Keratinocyte (primary cell): ENCODE data around the gene RNF183. TPM values are rescaled to one million over a fixed set of nuclear protein-coding genes. Genes with fewer than 3 reads are reported as not detected.

Experiments
- DNase-seq: peaks from one replicate; pipeline ENCODE4 v3.0.0-alpha.2; 2011; ENCODE audit warnings: low read depth, missing footprints, low spot score
- FAIRE-seq: peaks from 2 replicates; lab custom pipeline; 2011; peaks lifted over from hg19 to GRCh38; lab: Jason Lieb, UNC
- H2AFZ ChIP-seq: 2 replicates; pipeline ENCODE4 v1.6.0; 2012; ENCODE audit warnings: low read length, control low read depth, inconsistent platforms; ENCODE audit not compliant: control insufficient read depth
- H3K27ac ChIP-seq: 2 replicates; pipeline ENCODE4 v1.5.1; 2011; ENCODE audit warnings: low read length; ENCODE audit not compliant: control insufficient read depth, insufficient read depth
- H3K27me3 ChIP-seq: 3 replicates; pipeline ENCODE4 v1.6.0; 2011; ENCODE audit warnings: low read length; ENCODE audit not compliant: control insufficient read depth, insufficient read depth; ENCODE audit errors: extremely low read depth
- H3K36me3 ChIP-seq, 2 experiments: 2 replicates in 1 of 2; 3 replicates in 1 of 2; pipeline ENCODE4 v1.5.1; 2011; ENCODE audit warnings: low read length in 2 of 2, mild to moderate bottlenecking in 1 of 2; ENCODE audit not compliant: control insufficient read depth in 2 of 2, insufficient read depth in 2 of 2; ENCODE audit errors: extremely low read depth in 1 of 2
- H3K4me1 ChIP-seq: 3 replicates; pipeline ENCODE4 v1.5.1; 2011; ENCODE audit warnings: low read length; ENCODE audit not compliant: control insufficient read depth, insufficient read depth; ENCODE audit errors: extremely low read depth
- H3K4me2 ChIP-seq: 3 replicates; pipeline ENCODE4 v1.6.0; 2011; ENCODE audit warnings: low read depth, low read length; ENCODE audit not compliant: control insufficient read depth, insufficient read depth; ENCODE audit errors: extremely low read depth
- H3K4me3 ChIP-seq, 3 experiments: fragments of 200-600 bp in 1 of 3; sonication (generic) in 1 of 3; 2 replicates in 2 of 3; 3 replicates in 1 of 3; pipeline ENCODE4 v1.5.1; 2011 to 2016; ENCODE audit warnings: low read length in 3 of 3, mild to moderate bottlenecking in 3 of 3, control low read depth in 2 of 3, inconsistent platforms in 1 of 3, low read depth in 1 of 3, mixed read lengths in 1 of 3, mixed run types in 1 of 3, moderate library complexity in 1 of 3; ENCODE audit not compliant: control insufficient read depth in 2 of 3, insufficient read depth in 2 of 3; ENCODE audit errors: extremely low read depth in 1 of 3
- H3K79me2 ChIP-seq: 2 replicates; pipeline ENCODE4 v1.6.0; 2012; ENCODE audit warnings: low read length; ENCODE audit not compliant: control insufficient read depth, insufficient read depth
- H3K9ac ChIP-seq: 3 replicates; pipeline ENCODE4 v1.6.0; 2011; ENCODE audit warnings: low read length; ENCODE audit not compliant: control insufficient read depth, insufficient read depth; ENCODE audit errors: extremely low read depth
- H3K9me1 ChIP-seq: 3 replicates; pipeline ENCODE4 v1.6.0; 2011; ENCODE audit warnings: low read length; ENCODE audit not compliant: control insufficient read depth, insufficient read depth; ENCODE audit errors: extremely low read depth
- H3K9me3 ChIP-seq: 2 replicates; pipeline ENCODE4 v1.5.1; 2012; ENCODE audit warnings: low read depth, low read length; ENCODE audit not compliant: control insufficient read depth
- H4K20me1 ChIP-seq: 3 replicates; pipeline ENCODE4 v1.6.0; 2011; ENCODE audit warnings: low read length; ENCODE audit not compliant: control insufficient read depth, insufficient read depth; ENCODE audit errors: extremely low read depth
- CTCF ChIP-seq, 3 experiments: IDR thresholded peaks in 1 of 3; conservative IDR thresholded peaks in 1 of 3; optimal IDR thresholded peaks in 1 of 3; 2 replicates in 2 of 3; 3 replicates in 1 of 3; pipeline versions ENCODE3 to v1.5.1; 2011; ENCODE audit warnings: low read length in 3 of 3, mild to moderate bottlenecking in 3 of 3, moderate library complexity in 2 of 3, control low read depth in 1 of 3, inconsistent platforms in 1 of 3; ENCODE audit not compliant: insufficient read depth in 2 of 3; ENCODE audit errors: extremely low read depth in 1 of 3
- EZH2 ChIP-seq: IDR thresholded peaks from one replicate; pipeline ENCODE4 v1.6.1; 2012; ENCODE audit warnings: inconsistent platforms, mild to moderate bottlenecking, low read length, moderate library complexity
- dilution Hi-C: fragments of 300-500 bp; cut with MboI; formaldehyde crosslinking; loops from one replicate; pipeline ENCODE4 v1.7.0; 2020; ENCODE audit warnings: low sequenced_read_pairs; ENCODE audit not compliant: extremely low pct_ligation_motif_present
- polyA plus RNA-seq, 5 experiments: library from polyadenylated mRNA; depleted of rRNA in 3 of 5; stranded (reverse) in 3 of 5; stranded (forward) in 1 of 5; unstranded in 1 of 5; fragments of >200 nt; gene quantifications; 1 replicate in 1 of 5; 2 replicates in 3 of 5; 3 replicates in 1 of 5; pipeline versions ENCODE4 v1.2.1 to v1.2.3, GENCODE V29; 2011 to 2012; ENCODE audit warnings: missing spikeins in 2 of 5, low read depth in 1 of 5, low replicate concordance in 1 of 5

The RNF183 gene
- polyA plus RNA-seq, 1 donor (not counting 4 experiments of a cell fraction or from before 2014, with no cell fraction given): not detected

- FAIRE-seq: no peak
- no peak for DNase-seq
- H2AFZ ChIP-seq: no peak overlapping the region
- H4K20me1 ChIP-seq: no peaks in the 10 kb centered on the region
- TF ChIP-seq EZH2 (no peak), CTCF (optimal IDR thresholded peaks at IDR 0.05 in 1 of 3, IDR thresholded peaks at IDR 0.05 in 1 of 3, conservative IDR thresholded peaks at IDR 0.05 in 1 of 3; ENCODE audit: extremely low read depth in 1 of 3, insufficient read depth in 2 of 3, low read length in 3 of 3) (no peak)
- H3K36me3 ChIP-seq: no peaks in the 10 kb centered on the region
- dilution Hi-C loops: loop anchor here (10.0 kb wide), 1 partner anchor 61 kb away; the partner anchor contains the start of gene ALAD
- H3K4me2 ChIP-seq: no peak overlapping the region
- H3K79me2 ChIP-seq: no peaks in the 10 kb centered on the region
- H3K4me1 ChIP-seq: peaks cover 18% of the 10 kb centered on the region
- H3K27ac ChIP-seq: no peak overlapping the region
- no peaks in the 10 kb centered on the region for H3K9me3 ChIP-seq
- no peaks in the 10 kb centered on the region for H3K9me1 ChIP-seq
- H3K27me3 ChIP-seq: peaks cover 4% of the 10 kb centered on the region
- H3K9ac ChIP-seq: no peak overlapping the region
- no peak overlapping the region for H3K4me3 ChIP-seq
These were observed 40.6 kb upstream of the RNF183 start for GRCh38 chr9:113343732-113344231.

- Histone ChIP-seq H3K36me3 (no peaks in the 10 kb centered on the region), H3K4me1 (peaks cover 18% of the 10 kb centered on the region), H3K9ac (no peak overlapping the region), H4K20me1 (no peaks in the 10 kb centered on the region), H3K9me3 (no peaks in the 10 kb centered on the region), H3K27ac (no peak overlapping the region), H3K79me2 (no peaks in the 10 kb centered on the region), H3K4me3 (no peak overlapping the region), H2AFZ (peak overlapping the region; percentile 38), H3K9me1 (no peaks in the 10 kb centered on the region), H3K27me3 (no peaks in the 10 kb centered on the region), H3K4me2 (peak overlapping the region; percentile 33)
- FAIRE-seq: peak; percentile 77
- dilution Hi-C loops: loop anchor here (10.0 kb wide), 1 partner anchor 63 kb away; the partner anchor contains the start of gene ALAD
- no peak for TF ChIP-seq EZH2
- no peak for TF ChIP-seq CTCF (optimal IDR thresholded peaks at IDR 0.05 in 1 of 3, IDR thresholded peaks at IDR 0.05 in 1 of 3, conservative IDR thresholded peaks at IDR 0.05 in 1 of 3; ENCODE audit: extremely low read depth in 1 of 3, insufficient read depth in 2 of 3, low read length in 3 of 3)
- peak; percentile 71 for DNase-seq
These were observed 38.7 kb upstream of the RNF183 start for GRCh38 chr9:113341712-113342410.
